ENCODE measurements around the gene GEN1.

GEN1 gene

GRCh38 chr2:17830053-17831034, 76.4 kb downstream of the GEN1 start:
- DNase-seq = peak; percentile 35 to 69

GRCh38 chr2:17835516-17835915, 81.6 kb downstream of the GEN1 start:
- no peak for DNase-seq

All from stimulated activated CD4-positive, alpha-beta T cell treated with anti-CD3 and anti-CD28 coated beads, Interleukin-2, amount 100 ng/mL, for 24 hours (primary cell).